ENCODE data around the gene ZC3H12C. TPM values are rescaled to one million over a fixed set of nuclear protein-coding genes. Genes with fewer than 3 reads are reported as not detected.
A peak's percentile ranks its signal among the peaks of the same experiment; 100 is the strongest.

Gene ZC3H12C
- total and polyA plus RNA-seq, 10 of the 15 experiments (the other 5 are each of a cell fraction or from before 2014, with no cell fraction given): 0.31 to 31.0 (median 3.7) TPM

GRCh38 chr11:110092515-110093406 is at the start of gene ZC3H12C (continued):
- no peak for TF ChIP-seq USF1 (IDR thresholded peaks at IDR 0.05; ENCODE audit: borderline replicate concordance, extremely low read length, insufficient read depth, low read depth, low read length)
- no peak; the same call in 1 of the 2 replicates for TF ChIP-seq POLR2AphosphoS2 (IDR thresholded peaks at IDR 0.05; ENCODE audit: low read depth, low read length)
- no peak for TF ChIP-seq NRF1 (conservative IDR thresholded peaks at IDR 0.05; ENCODE audit: low read depth, low read length)
- no peak for TF ChIP-seq FOS (IDR thresholded peaks at IDR 0.05; ENCODE audit: borderline replicate concordance, extremely low read depth, insufficient read length)
- TF ChIP-seq NKRF (conservative IDR thresholded peaks at IDR 0.05): peak; percentile 52; the same call in 1 of the 2 replicates
- TF ChIP-seq MTA2 (IDR thresholded peaks at IDR 0.05; ENCODE audit: low read depth): no peak
- peak; percentile 81 for TF ChIP-seq TCF3 (IDR thresholded peaks at IDR 0.05; ENCODE audit: borderline replicate concordance, insufficient read depth, low read depth, low read length)
- TF ChIP-seq, protein P1, sequence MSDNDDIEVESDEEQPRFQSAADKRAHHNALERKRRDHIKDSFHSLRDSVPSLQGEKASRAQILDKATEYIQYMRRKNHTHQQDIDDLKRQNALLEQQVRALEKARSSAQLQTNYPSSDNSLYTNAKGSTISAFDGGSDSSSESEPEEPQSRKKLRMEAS (IDR thresholded peaks at IDR 0.05; ENCODE audit: low read depth, low read length): no peak
- TF ChIP-seq MEF2A (IDR thresholded peaks at IDR 0.05; ENCODE audit: insufficient read depth, low read depth, low read length): no peak
- no peak for TF ChIP-seq PAX8 (IDR thresholded peaks at IDR 0.05)
- no peak; the same call in 1 of the 2 replicates for TF ChIP-seq PKNOX1 (IDR thresholded peaks at IDR 0.05)
- TF ChIP-seq BCL11A (IDR thresholded peaks at IDR 0.05; ENCODE audit: low read depth, low read length): peak; percentile 67; the same call in 1 of the 2 replicates
- TF ChIP-seq ZBTB33 (IDR thresholded peaks at IDR 0.05): no peak
- no peak for TF ChIP-seq ZNF384 (IDR thresholded peaks at IDR 0.05; ENCODE audit: borderline replicate concordance, low read depth, low read length)
- peak; percentile 62 for TF ChIP-seq LARP7 (IDR thresholded peaks at IDR 0.05)
- peak; percentile 69 for TF ChIP-seq SPI1 (IDR thresholded peaks at IDR 0.05; ENCODE audit: borderline replicate concordance, insufficient read depth, low read depth, low read length)
- peak; percentile 51; the same call in 1 of the 2 replicates for TF ChIP-seq GATAD2B (conservative IDR thresholded peaks at IDR 0.05; ENCODE audit: low read depth)
- TF ChIP-seq STAT3 (IDR thresholded peaks at IDR 0.05; ENCODE audit: low read depth, low read length): no peak
- TF ChIP-seq KAT2A (conservative IDR thresholded peaks at IDR 0.05; ENCODE audit: control insufficient read depth, low read depth, low read length): no peak
- no peak for TF ChIP-seq SREBF2 (IDR thresholded peaks at IDR 0.05; ENCODE audit: low read length)
- 0 out of 2 replicates have a peak, but pooled peaks have one; percentile 8 for TF ChIP-seq ZSCAN29 (IDR thresholded peaks at IDR 0.05)
- TF ChIP-seq BHLHE40 (IDR thresholded peaks at IDR 0.05; ENCODE audit: borderline replicate concordance in 1 of 2, low read depth in 2 of 2, low read length in 1 of 2): peak; percentile 49 to 68; a peak in 3 of 4 replicates
